GM12878 (cell line): ENCODE measurements around the gene AP2A2. TPM values are rescaled to one million over a fixed set of nuclear protein-coding genes. Genes with fewer than 3 reads are reported as not detected.

Source experiments
- ATAC-seq: fragments of 200-7000 bp; cut with Tn5 transposase; 3 replicates; pipeline ENCODE4 v1.9.1; 2020; ENCODE audit warnings: mild to moderate bottlenecking, moderate library complexity
- BruUV-seq: library from RNA; stranded (reverse); fragments of 400-500 nt; replicated peaks from 2 replicates; lab custom pipeline; 2021; lab: Mats Ljungman, UMichigan
- CTCF ChIA-PET: fragments of 300-600 bp; sonication (Branson Sonifier 250); formaldehyde crosslinking; extraction: SDS; loops from one replicate; lab custom pipeline; 2021; ENCODE audit warnings: inconsistent platforms; lab: Yijun Ruan, JAX
- POLR2A ChIA-PET: fragments of 350-600 bp; formaldehyde crosslinking; extraction: SDS; loops from one replicate; lab custom pipeline; 2021; ENCODE audit warnings: inconsistent platforms; lab: Charles Lee
- RAD21 ChIA-PET: fragments of 300-600 bp; sonication (Branson Sonifier 250); formaldehyde crosslinking; loops from one replicate; lab custom pipeline; 2023; ENCODE audit warnings: antibody characterized with exemption; ENCODE audit not compliant: unreplicated experiment; lab: Charles Lee
- SMC1A ChIA-PET: fragments of 300-600 bp; sonication (Branson Sonifier 250); formaldehyde crosslinking; loops from one replicate; lab custom pipeline; 2023; ENCODE audit not compliant: unreplicated experiment, uncharacterized antibody; lab: Charles Lee
- DNase-seq: peaks from one replicate; pipeline ENCODE4 v3.0.0-alpha.2; 2011; ENCODE audit warnings: low read depth, low spot score
- FAIRE-seq: peaks from 3 replicates; lab custom pipeline; 2011; peaks lifted over from hg19 to GRCh38; lab: Jason Lieb, UNC
- H2AFZ ChIP-seq: 2 replicates; pipeline ENCODE4 v1.6.0; 2011; ENCODE audit warnings: low read depth, low read length, control low read depth; ENCODE audit not compliant: control insufficient read depth
- H3K27ac ChIP-seq: 2 replicates; pipeline ENCODE4 v1.5.1; 2011; ENCODE audit warnings: control low read depth; ENCODE audit not compliant: control insufficient read depth, insufficient read depth
- H3K27me3 ChIP-seq, 2 experiments: replicated peaks in 1 of 2; 2 replicates each; pipeline versions ENCODE4 v1.6.0 to v1.6.1; 2011; ENCODE audit warnings: low read length in 1 of 2; ENCODE audit not compliant: control insufficient read depth in 2 of 2, insufficient read depth in 2 of 2
- H3K36me3 ChIP-seq, 2 experiments: 2 replicates each; pipeline ENCODE4 v1.5.1; 2011; ENCODE audit warnings: low read length in 1 of 2; ENCODE audit not compliant: control insufficient read depth in 2 of 2, insufficient read depth in 2 of 2
- H3K4me1 ChIP-seq: 2 replicates; pipeline ENCODE4 v1.6.1; 2011; ENCODE audit warnings: mild to moderate bottlenecking, low read length, moderate library complexity, mixed read lengths; ENCODE audit not compliant: control insufficient read depth, insufficient read depth
- H3K4me2 ChIP-seq: 2 replicates; pipeline ENCODE4 v1.6.0; 2011; ENCODE audit warnings: control low read depth; ENCODE audit not compliant: control insufficient read depth, insufficient read depth
- H3K4me3 ChIP-seq: fragments of 200-600 bp; sonication (generic); 2 replicates; pipeline ENCODE4 v1.5.1; 2016
- H3K79me2 ChIP-seq: 2 replicates; pipeline ENCODE4 v1.6.0; 2011; ENCODE audit warnings: low read length; ENCODE audit not compliant: control insufficient read depth, insufficient read depth
- H3K9ac ChIP-seq: 2 replicates; pipeline ENCODE4 v1.8.0; 2011; ENCODE audit warnings: low read length, control low read depth, mixed read lengths; ENCODE audit not compliant: control insufficient read depth, insufficient read depth
- H3K9me3 ChIP-seq: replicated peaks from 3 replicates; pipeline ENCODE4 v1.5.1; 2011; ENCODE audit warnings: mild to moderate bottlenecking, low read length; ENCODE audit not compliant: control insufficient read depth, insufficient read depth
- H4K20me1 ChIP-seq: 2 replicates; pipeline ENCODE4 v1.6.0; 2011; ENCODE audit not compliant: control insufficient read depth, insufficient read depth
- ASH2L ChIP-seq: fragments of 300-600, 200-600 bp; sonication (generic); IDR thresholded peaks from 2 replicates; pipeline ENCODE4 v1.6.1; 2017; ENCODE audit warnings: low read depth, mild to moderate bottlenecking, borderline replicate concordance
- CTCF ChIP-seq, 3 experiments: IDR thresholded peaks in 2 of 3; conservative IDR thresholded peaks in 1 of 3; 2 replicates each; pipeline ENCODE4 v1.5.1; 2011; ENCODE audit warnings: low read depth in 3 of 3, low read length in 3 of 3, mild to moderate bottlenecking in 3 of 3, control low read depth in 2 of 3, moderate library complexity in 2 of 3, inconsistent platforms in 1 of 3, mixed read lengths in 1 of 3; ENCODE audit not compliant: control insufficient read depth in 2 of 3, insufficient read depth in 1 of 3; ENCODE audit errors: extremely low read depth in 1 of 3
- CUX1 ChIP-seq: IDR thresholded peaks from 2 replicates; pipeline ENCODE4 v1.6.1; 2012; ENCODE audit warnings: improper control_type of control experiment, low read depth, low read length; ENCODE audit not compliant: insufficient replicate concordance
- E2F8 ChIP-seq: fragments of 450-650 bp; IDR thresholded peaks from 2 replicates; pipeline ENCODE4 v1.6.1; 2018; ENCODE audit warnings: mild to moderate bottlenecking, low read depth, moderate library complexity; ENCODE audit not compliant: partially characterized antibody
- IKZF1 ChIP-seq: fragments of 450-650 bp; conservative IDR thresholded peaks from 2 replicates; pipeline ENCODE4 v1.6.1; 2017; ENCODE audit warnings: antibody characterized with exemption, mild to moderate bottlenecking
- JUND ChIP-seq: IDR thresholded peaks from 2 replicates; pipeline ENCODE4 v1.6.1; 2012; ENCODE audit warnings: low read depth, mild to moderate bottlenecking, low read length, improper control_type of control experiment, moderate library complexity
- MTA2 ChIP-seq: fragments of 450-650 bp; IDR thresholded peaks from 2 replicates; pipeline ENCODE4 v1.6.1; 2016; ENCODE audit warnings: low read depth, mild to moderate bottlenecking, moderate library complexity
- whole genome bisulfite sequencing: methylation state at CpG from one replicate; pipeline ENCODE4 v1.1.6; 2016; ENCODE audit warnings: low lambda C conversion rate; ENCODE audit not compliant: insufficient replicate concordance, insufficient coverage; ENCODE audit errors: missing lambda C conversion rate; 5-methylcytosine and 5-hydroxymethylcytosine counted together
- in situ Hi-C: fragments of 300-500 bp; cut with MboI; formaldehyde crosslinking; loops from 9 replicates; pipeline ENCODE4 v1.14.3; 2018; ENCODE audit warnings: mixed read lengths
- intact Hi-C: fragments of 100-400 bp; cut with micrococcal nuclease; formaldehyde crosslinking; loops from one replicate; pipeline ENCODE4 v1.14.2; 2022; ENCODE audit not compliant: unreplicated experiment
- polyA plus RNA-seq, 11 experiments: library from polyadenylated mRNA; depleted of rRNA in 4 of 11; unstranded in 6 of 11; stranded (reverse) in 5 of 11; fragments of >200 nt; fragmentation: Nextera tagmentation in 4 of 11; fragmentation: Illumina TruSeq in 1 of 11; extraction: Ambion mirVana in 4 of 11; extraction: Trizol in 1 of 11; gene quantifications; 1 replicate in 1 of 11; 2 replicates in 10 of 11; pipeline versions ENCODE4 v1.2.1 to v1.2.3, GENCODE V29; 2011 to 2016; ENCODE audit warnings: inconsistent platforms in 2 of 11, missing spikeins in 2 of 11, low read depth in 1 of 11
- total RNA-seq, 4 experiments: library from RNA; depleted of rRNA in 3 of 4; stranded (reverse); fragments of >200 nt in 3 of 4; fragmentation: Illumina TruSeq in 1 of 4; extraction: Trizol in 1 of 4; gene quantifications; 2 replicates each; pipeline versions ENCODE4 v1.2.1 to v1.2.3, GENCODE V29; 2013 to 2021

AP2A2 gene
- total and polyA plus RNA-seq, 10 of the 15 experiments (the other 5 are each of a cell fraction or from before 2014, with no cell fraction given): 0.58 to 48.8 (median 18.2) TPM

- no peak for TF ChIP-seq CUX1
- TF ChIP-seq ASH2L: no peak
- TF ChIP-seq, all 136 proteins: peak for 0
These were observed 32.5 kb upstream of the AP2A2 start (continued) for GRCh38 chr11:893008-893654.

GRCh38 chr11:894575-895201, 31.0 kb upstream of the AP2A2 start:
- no peaks in the 10 kb centered on the region for H3K4me1 ChIP-seq
- no peaks in the 10 kb centered on the region for H3K79me2 ChIP-seq
- no peak for FAIRE-seq
- 95% methylated on average over 12 of the region's 12 CpGs for WGBS
- TF ChIP-seq CTCF (IDR thresholded peaks at IDR 0.05 in 2 of 3, conservative IDR thresholded peaks at IDR 0.05 in 1 of 3; ENCODE audit: control insufficient read depth in 2 of 3, extremely low read depth in 1 of 3, insufficient read depth in 1 of 3, low read depth in 3 of 3, low read length in 3 of 3) (peak in 1 of 3 experiments; percentile 19; a peak in 1 of 6 replicates), E2F8 (no peak), MTA2 (no peak), IKZF1 (no peak), JUND (no peak)
- H3K4me2 ChIP-seq: no peak overlapping the region
- in situ Hi-C loops: no loop called here
- BruUV-seq: no TSS peak
- ChIA-PET RAD21 (no interaction called here), CTCF (no interaction called here), POLR2A (interaction anchor here (1.0 kb wide), 1 partner anchor 19 kb away, joined by 3 read pairs; no protein-coding TSS in a partner anchor), SMC1A (no interaction called here)
- H4K20me1 ChIP-seq: no peaks in the 10 kb centered on the region
- no peak overlapping the region for H2AFZ ChIP-seq
- H3K27me3 ChIP-seq: no peaks in the 10 kb centered on the region
- ATAC-seq: peak; percentile 43; the same call in 2 of the 3 replicates
- peaks cover 0 to 13% of the 10 kb centered on the region in 2 experiments; a peak in 2 of 4 replicates for H3K36me3 ChIP-seq
- H3K9me3 ChIP-seq: no peaks in the 10 kb centered on the region
- H3K9ac ChIP-seq: no peak overlapping the region
- intact Hi-C loops: no loop called here
- no peak overlapping the region for H3K4me3 ChIP-seq
- DNase-seq: no peak
- H3K27ac ChIP-seq: no peak overlapping the region
